Lower leg skin (tissue), 3 donors: ENCODE data around the gene PRKCZ.

Experiments used
- CTCF ChIP-seq, 3 donors: fragments of 450-650 bp; IDR thresholded peaks; one replicate each; pipeline ENCODE4 v1.5.1; 2016; ENCODE audit warnings: antibody characterized with exemption in 3 of 3, mild to moderate bottlenecking in 3 of 3, moderate library complexity in 2 of 3
- POLR2A ChIP-seq, 2 donors: fragments of 450-650 bp; IDR thresholded peaks; one replicate each; pipeline ENCODE4 v1.6.1; 2016 to 2017; ENCODE audit warnings: antibody characterized with exemption in 2 of 2, mild to moderate bottlenecking in 1 of 2, moderate library complexity in 1 of 2

GRCh38 chr1:2228694-2229036 lies 178.5 kb downstream of the PRKCZ start:
- TF ChIP-seq CTCF (IDR thresholded peaks at IDR 0.05) (no peak), POLR2A (IDR thresholded peaks at IDR 0.05) (no peak)
